CD4-positive, alpha-beta T cell (primary cell): Measurements from ENCODE around the gene TP53I3. TPM values are rescaled to one million over a fixed set of nuclear protein-coding genes. Genes with fewer than 3 reads are reported as not detected.

Source experiments
- ATAC-seq: fragments of 200-7000 bp; cut with Tn5 transposase; one replicate; pipeline ENCODE4 v1.10.0; 2022; ENCODE audit warnings: mild to moderate bottlenecking; ENCODE audit not compliant: poor library complexity
- CTCF ChIA-PET: fragments of 350-600 bp; sonication (Branson Sonifier 250); formaldehyde crosslinking; loops from one replicate; lab custom pipeline; 2021; ENCODE audit warnings: antibody characterized with exemption, inconsistent platforms; lab: Charles Lee
- POLR2A ChIA-PET: fragments of 350-600 bp; sonication (Branson Sonifier 250); formaldehyde crosslinking; loops from one replicate; lab custom pipeline; 2021; ENCODE audit warnings: antibody characterized with exemption, inconsistent platforms; lab: Charles Lee
- DNase-seq, 14 experiments: peaks; one replicate each; pipeline ENCODE4 v3.0.0-alpha.2; 2013 to 2020; ENCODE audit warnings: mixed read lengths in 2 of 14
- H3K27ac ChIP-seq, 2 donors: one replicate each; pipeline versions ENCODE4 v1.5.1 to v1.7.0; 2013; ENCODE audit warnings: low read length in 2 of 2, low read depth in 1 of 2, mild to moderate bottlenecking in 1 of 2
- H3K27me3 ChIP-seq, 2 experiments: 1 replicate in 1 of 2; 2 replicates in 1 of 2; pipeline versions ENCODE4 v1.6.1 to v1.7.0; 2013; ENCODE audit warnings: low read length in 2 of 2, control low read depth in 1 of 2, mild to moderate bottlenecking in 1 of 2, moderate library complexity in 1 of 2; ENCODE audit not compliant: insufficient read depth in 2 of 2, control insufficient read depth in 1 of 2
- H3K36me3 ChIP-seq: one replicate; pipeline ENCODE4 v1.6.1; 2013; ENCODE audit warnings: low read length, control low read depth; ENCODE audit not compliant: insufficient read depth
- H3K4me1 ChIP-seq: one replicate; pipeline ENCODE4 v1.6.1; 2013; ENCODE audit warnings: low read length, control low read depth; ENCODE audit not compliant: insufficient read depth
- H3K4me3 ChIP-seq: one replicate; pipeline ENCODE4 v1.5.1; 2013; ENCODE audit warnings: mild to moderate bottlenecking, low read length, moderate library complexity
- H3K9me3 ChIP-seq, 2 experiments: 1 replicate in 1 of 2; 2 replicates in 1 of 2; pipeline versions ENCODE4 v1.6.1 to v1.7.0; 2013; ENCODE audit warnings: low read length in 2 of 2, mild to moderate bottlenecking in 2 of 2, control low read depth in 1 of 2, moderate library complexity in 1 of 2; ENCODE audit not compliant: control insufficient read depth in 1 of 2, insufficient read depth in 1 of 2
- H3K27ac Mint-ChIP-seq: one replicate; pipeline ENCODE4 v1.8.0; 2020; ENCODE audit warnings: mixed read lengths
- H3K27me3 Mint-ChIP-seq: one replicate; pipeline ENCODE4 v1.8.0; 2021; ENCODE audit warnings: mixed read lengths
- H3K36me3 Mint-ChIP-seq: one replicate; pipeline ENCODE4 v1.8.0; 2021; ENCODE audit warnings: low read depth, mixed read lengths
- H3K4me1 Mint-ChIP-seq: one replicate; pipeline ENCODE4 v1.8.0; 2021; ENCODE audit warnings: low read depth, mixed read lengths
- H3K4me3 Mint-ChIP-seq: one replicate; pipeline ENCODE4 v1.8.0; 2020; ENCODE audit warnings: mild to moderate bottlenecking, mixed read lengths
- H3K9me3 Mint-ChIP-seq: one replicate; pipeline ENCODE4 v1.8.0; 2020; ENCODE audit warnings: mixed read lengths
- intact Hi-C, 2 experiments: fragments of 100-400 bp; cut with DNase I in 1 of 2; cut with micrococcal nuclease in 1 of 2; formaldehyde crosslinking; loops; one replicate each; pipeline versions ENCODE4 v1.15.1 to v1.9.0; 2023 to 2025; cut with DNase I, micrococcal nuclease
- total RNA-seq, 174 experiments: library from RNA in 2 of 174; stranded (reverse) in 2 of 174; gene quantifications; one replicate each; pipeline ENCODE4 v1.2.3 and lab custom pipeline; 2021 to 2026
- TF ChIP-seq, protein P1 (sequence below): fragments of 200-600 bp; IDR thresholded peaks from one replicate; pipeline ENCODE4 v1.8.0; 2022; ENCODE audit warnings: antibody characterized with exemption, mild to moderate bottlenecking

The TP53I3 gene
- total RNA-seq, 2 experiments from 2014 or later: 0.20 to 0.30 TPM

DNA sequence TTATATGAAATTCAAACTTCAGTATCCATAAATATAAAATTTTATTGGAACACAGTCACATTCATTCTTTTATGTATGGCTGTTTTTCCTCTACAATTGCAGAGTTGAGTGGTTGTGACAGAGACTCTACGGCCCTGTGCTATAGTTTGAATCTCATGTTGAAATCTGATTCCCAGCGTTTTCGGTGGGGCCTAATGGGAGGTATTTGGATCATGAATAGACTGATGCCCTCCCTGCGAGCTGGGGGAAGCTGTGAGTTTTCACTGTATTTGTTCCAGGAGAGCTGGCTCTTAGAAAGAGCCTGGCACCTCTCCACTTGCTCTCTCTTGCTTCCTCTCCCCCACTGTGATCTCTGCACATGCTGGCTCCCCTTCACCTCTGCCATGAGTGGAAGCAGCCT lies 36.8 kb upstream of the TP53I3 start:
- ATAC-seq (no peak), DNase-seq (no peak)
- Histone ChIP-seq H3K36me3 (no peaks in the 10 kb centered on the region), H3K9me3 (no peaks in the 10 kb centered on the region), H3K27me3 (no peaks in the 10 kb centered on the region), H3K4me3 (no peak overlapping the region), H3K27ac (no peak overlapping the region), H3K4me1 (peaks cover 14% of the 10 kb centered on the region)
- TF ChIP-seq, protein P1, sequence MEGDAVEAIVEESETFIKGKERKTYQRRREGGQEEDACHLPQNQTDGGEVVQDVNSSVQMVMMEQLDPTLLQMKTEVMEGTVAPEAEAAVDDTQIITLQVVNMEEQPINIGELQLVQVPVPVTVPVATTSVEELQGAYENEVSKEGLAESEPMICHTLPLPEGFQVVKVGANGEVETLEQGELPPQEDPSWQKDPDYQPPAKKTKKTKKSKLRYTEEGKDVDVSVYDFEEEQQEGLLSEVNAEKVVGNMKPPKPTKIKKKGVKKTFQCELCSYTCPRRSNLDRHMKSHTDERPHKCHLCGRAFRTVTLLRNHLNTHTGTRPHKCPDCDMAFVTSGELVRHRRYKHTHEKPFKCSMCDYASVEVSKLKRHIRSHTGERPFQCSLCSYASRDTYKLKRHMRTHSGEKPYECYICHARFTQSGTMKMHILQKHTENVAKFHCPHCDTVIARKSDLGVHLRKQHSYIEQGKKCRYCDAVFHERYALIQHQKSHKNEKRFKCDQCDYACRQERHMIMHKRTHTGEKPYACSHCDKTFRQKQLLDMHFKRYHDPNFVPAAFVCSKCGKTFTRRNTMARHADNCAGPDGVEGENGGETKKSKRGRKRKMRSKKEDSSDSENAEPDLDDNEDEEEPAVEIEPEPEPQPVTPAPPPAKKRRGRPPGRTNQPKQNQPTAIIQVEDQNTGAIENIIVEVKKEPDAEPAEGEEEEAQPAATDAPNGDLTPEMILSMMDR: no peak
- H3K4me3 Mint-ChIP-seq: peak overlapping the region; percentile 42
- H3K36me3 Mint-ChIP-seq: no peaks in the 10 kb centered on the region
- peaks cover 15% of the 10 kb centered on the region for H3K4me1 Mint-ChIP-seq
- no peaks in the 10 kb centered on the region for H3K27me3 Mint-ChIP-seq
- intact Hi-C loops: no loop called here
- H3K27ac Mint-ChIP-seq: no peak overlapping the region
- ChIA-PET POLR2A (interaction anchor here (0.7 to 1.7 kb wide), 2 partner anchors 45 to 194 kb away, joined by 3 to 11 read pairs; partner anchors contain the start of genes ATAD2B and SF3B6), CTCF (no interaction called here)
- H3K9me3 Mint-ChIP-seq: no peaks in the 10 kb centered on the region

DNA sequence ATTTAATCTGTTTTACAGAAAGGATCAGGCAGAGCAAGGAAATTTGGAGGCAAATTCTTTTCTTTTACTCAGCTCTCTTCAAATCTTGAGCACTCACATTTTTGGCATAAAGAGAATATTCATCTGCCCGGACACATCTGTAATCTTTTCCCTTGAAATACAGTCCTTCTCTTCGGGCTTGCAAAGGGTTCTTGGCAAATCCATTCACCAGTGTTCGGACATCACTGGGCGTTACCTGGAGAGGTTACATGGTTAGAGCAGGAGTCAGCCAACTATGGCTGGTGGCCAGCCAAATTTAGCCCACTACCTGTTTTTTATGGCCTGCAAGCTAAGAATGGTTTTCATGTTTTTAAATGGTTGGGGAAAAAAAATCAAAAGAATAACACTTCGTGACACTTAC lies 36.4 kb upstream of the TP53I3 start:
- Histone ChIP-seq H3K4me3 (no peak overlapping the region), H3K9me3 (no peaks in the 10 kb centered on the region), H3K4me1 (peaks cover 14% of the 10 kb centered on the region), H3K36me3 (no peaks in the 10 kb centered on the region), H3K27ac (no peak overlapping the region), H3K27me3 (no peaks in the 10 kb centered on the region)
- no peak overlapping the region for H3K27ac Mint-ChIP-seq
- intact Hi-C loops: no loop called here
- peak overlapping the region; percentile 54 for H3K4me3 Mint-ChIP-seq
- no peaks in the 10 kb centered on the region for H3K27me3 Mint-ChIP-seq
- CTCF ChIA-PET: no interaction called here
- peaks cover 15% of the 10 kb centered on the region for H3K4me1 Mint-ChIP-seq
- no peaks in the 10 kb centered on the region for H3K9me3 Mint-ChIP-seq
- POLR2A ChIA-PET: no interaction called here
- ATAC-seq (no peak), DNase-seq (no peak)
- TF ChIP-seq, protein P1: no peak
- H3K36me3 Mint-ChIP-seq: no peaks in the 10 kb centered on the region

DNA sequence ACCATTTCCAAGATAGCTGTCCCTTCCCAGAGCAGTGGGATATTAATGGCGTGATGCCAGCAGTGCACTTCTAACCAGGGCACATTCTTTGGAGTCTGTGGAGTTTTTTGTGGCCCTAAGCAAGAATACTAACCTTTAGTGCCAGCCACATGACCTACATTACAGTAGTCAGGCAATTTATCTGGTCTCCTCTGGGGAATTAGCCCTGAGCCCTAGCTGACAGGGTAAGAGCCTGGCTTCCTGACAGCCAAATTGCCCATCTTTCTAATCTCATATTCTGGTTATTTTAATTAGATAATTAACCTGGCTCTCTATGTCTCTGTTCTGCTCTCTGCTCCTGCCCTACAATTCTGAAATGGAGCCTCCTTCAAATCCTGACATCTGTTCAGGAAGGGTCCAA lies 33.3 kb upstream of the TP53I3 start:
- no peak for DNase-seq
- no peaks in the 10 kb centered on the region for H3K27me3 Mint-ChIP-seq
- ATAC-seq: no peak
- CTCF ChIA-PET: interaction anchor here (0.6 kb wide), 1 partner anchor 295 kb away, joined by 3 read pairs; no protein-coding TSS in a partner anchor
- H3K4me3 Mint-ChIP-seq: no peak overlapping the region
- no peak overlapping the region for H3K27ac Mint-ChIP-seq
- intact Hi-C loops: no loop called here
- Histone ChIP-seq H3K36me3 (no peaks in the 10 kb centered on the region), H3K4me1 (peaks cover 6% of the 10 kb centered on the region), H3K27me3 (no peaks in the 10 kb centered on the region), H3K4me3 (no peak overlapping the region), H3K9me3 (peaks cover 0 to 4% of the 10 kb centered on the region in 2 experiments), H3K27ac (no peak overlapping the region)
- peaks cover 6% of the 10 kb centered on the region for H3K4me1 Mint-ChIP-seq
- H3K9me3 Mint-ChIP-seq: no peaks in the 10 kb centered on the region
- POLR2A ChIA-PET: no interaction called here
- TF ChIP-seq, protein P1: no peak
- H3K36me3 Mint-ChIP-seq: no peaks in the 10 kb centered on the region
